ENCODE data around the gene TBL1Y. TPM values are rescaled to one million over a fixed set of nuclear protein-coding genes. Genes with fewer than 3 reads are reported as not detected.

The TBL1Y gene
- total RNA-seq, 1 experiment from 2014 or later = not detected

DNA sequence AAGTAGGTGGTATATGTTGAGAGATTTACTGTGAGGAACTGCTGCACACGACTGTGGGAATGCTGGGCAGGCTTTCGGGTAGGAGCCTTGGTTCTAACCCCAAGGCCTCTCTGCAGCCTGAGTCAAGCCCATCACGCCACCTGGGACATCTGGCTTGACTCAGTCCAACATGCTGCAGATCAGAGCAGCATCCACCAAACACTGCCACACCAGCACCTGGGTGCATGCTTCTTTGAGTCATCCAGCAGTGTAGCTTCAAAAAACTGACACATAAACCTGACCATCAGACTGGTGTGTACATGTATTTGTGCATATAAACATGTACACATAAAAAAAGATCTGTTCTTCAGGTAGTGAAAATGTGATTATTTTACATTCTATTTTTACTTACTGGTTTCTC, 217.7 kb downstream of the TBL1Y start (continued):
- no peak for TF ChIP-seq FOSL1 (IDR thresholded peaks at IDR 0.05; ENCODE audit: low read depth)
- TF ChIP-seq, protein P1, sequence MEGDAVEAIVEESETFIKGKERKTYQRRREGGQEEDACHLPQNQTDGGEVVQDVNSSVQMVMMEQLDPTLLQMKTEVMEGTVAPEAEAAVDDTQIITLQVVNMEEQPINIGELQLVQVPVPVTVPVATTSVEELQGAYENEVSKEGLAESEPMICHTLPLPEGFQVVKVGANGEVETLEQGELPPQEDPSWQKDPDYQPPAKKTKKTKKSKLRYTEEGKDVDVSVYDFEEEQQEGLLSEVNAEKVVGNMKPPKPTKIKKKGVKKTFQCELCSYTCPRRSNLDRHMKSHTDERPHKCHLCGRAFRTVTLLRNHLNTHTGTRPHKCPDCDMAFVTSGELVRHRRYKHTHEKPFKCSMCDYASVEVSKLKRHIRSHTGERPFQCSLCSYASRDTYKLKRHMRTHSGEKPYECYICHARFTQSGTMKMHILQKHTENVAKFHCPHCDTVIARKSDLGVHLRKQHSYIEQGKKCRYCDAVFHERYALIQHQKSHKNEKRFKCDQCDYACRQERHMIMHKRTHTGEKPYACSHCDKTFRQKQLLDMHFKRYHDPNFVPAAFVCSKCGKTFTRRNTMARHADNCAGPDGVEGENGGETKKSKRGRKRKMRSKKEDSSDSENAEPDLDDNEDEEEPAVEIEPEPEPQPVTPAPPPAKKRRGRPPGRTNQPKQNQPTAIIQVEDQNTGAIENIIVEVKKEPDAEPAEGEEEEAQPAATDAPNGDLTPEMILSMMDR (IDR thresholded peaks at IDR 0.05 in 2 of 3, conservative IDR thresholded peaks at IDR 0.05 in 1 of 3; ENCODE audit: borderline replicate concordance in 1 of 3, insufficient read depth in 1 of 3, low read depth in 2 of 3, low read length in 2 of 3) = no peak

Other genes starting within 250 kb of the TBL1Y start
- gene AMELY, start 1.1 kb downstream of the TBL1Y start, total RNA-seq (2021; ENCODE audit: unreplicated experiment) = not detected